HG02571 (cell line): ENCODE data around the gene HOXB2.

Experiments
- ATAC-seq: cut with Tn5 transposase; IDR thresholded peaks from one replicate; pipeline ENCODE4 v1.9.1; 2021; ENCODE audit warnings: mild to moderate bottlenecking, moderate library complexity; ENCODE audit not compliant: unreplicated experiment

Gene HOXB2

DNA sequence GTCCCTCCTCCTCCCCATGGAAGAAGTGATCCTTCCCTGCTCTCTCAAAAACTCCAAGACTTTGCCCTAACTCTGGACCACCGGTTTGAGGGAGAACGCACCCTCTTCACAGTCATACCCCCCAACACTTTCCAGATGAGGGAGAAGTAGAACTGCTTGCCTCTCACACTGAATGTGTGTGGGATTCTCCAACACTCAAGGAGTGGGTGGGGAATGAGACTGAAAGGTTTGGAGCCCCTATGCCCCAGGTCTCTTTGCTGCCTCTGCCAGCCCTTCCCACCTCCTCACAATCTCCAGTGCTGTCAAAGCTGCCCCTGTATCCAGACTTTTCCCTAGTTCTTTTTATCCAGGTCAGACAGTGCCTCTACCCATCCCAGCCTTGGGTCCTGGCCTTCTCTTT lies 21.8 kb upstream of the HOXB2 start:
- ATAC-seq: no peak

DNA sequence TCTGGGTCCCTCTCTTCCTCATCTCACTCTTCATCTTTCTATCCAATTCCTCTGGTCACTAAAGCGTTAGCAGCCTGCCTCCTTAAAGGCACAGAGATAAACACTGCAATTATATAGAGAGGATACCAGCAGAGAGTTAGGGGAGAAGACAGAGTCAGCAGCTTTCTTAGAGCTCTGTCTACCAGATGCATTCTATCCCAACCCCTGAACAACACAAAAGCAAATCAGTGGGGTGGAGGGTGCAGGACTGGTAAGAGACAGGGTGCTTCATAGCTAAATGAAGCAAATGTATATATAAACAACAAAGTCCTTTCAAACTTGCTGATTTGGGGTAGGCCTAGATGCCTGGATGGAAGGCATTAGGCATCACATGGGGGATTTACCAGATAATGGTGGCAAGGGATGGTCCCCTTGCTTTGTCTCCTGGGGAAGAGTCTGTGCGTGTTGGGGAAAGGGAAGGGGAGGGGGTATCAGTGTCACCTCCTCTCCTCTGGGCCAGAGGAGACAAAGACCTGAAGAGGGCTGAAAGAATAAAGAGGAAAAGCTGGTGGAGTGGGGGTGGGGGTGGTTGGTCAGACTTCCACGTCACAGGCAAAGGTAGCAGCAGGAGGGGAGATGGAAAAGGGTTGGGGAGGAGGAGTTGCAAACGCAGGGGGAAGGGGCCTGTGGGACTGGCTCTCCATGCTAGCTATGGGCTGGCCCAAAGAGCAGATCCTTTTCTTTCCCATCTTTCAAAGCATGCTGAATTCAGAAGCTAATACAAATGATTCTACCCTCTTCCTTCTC lies 21.2 kb upstream of the HOXB2 start:
- ATAC-seq: no peak

DNA sequence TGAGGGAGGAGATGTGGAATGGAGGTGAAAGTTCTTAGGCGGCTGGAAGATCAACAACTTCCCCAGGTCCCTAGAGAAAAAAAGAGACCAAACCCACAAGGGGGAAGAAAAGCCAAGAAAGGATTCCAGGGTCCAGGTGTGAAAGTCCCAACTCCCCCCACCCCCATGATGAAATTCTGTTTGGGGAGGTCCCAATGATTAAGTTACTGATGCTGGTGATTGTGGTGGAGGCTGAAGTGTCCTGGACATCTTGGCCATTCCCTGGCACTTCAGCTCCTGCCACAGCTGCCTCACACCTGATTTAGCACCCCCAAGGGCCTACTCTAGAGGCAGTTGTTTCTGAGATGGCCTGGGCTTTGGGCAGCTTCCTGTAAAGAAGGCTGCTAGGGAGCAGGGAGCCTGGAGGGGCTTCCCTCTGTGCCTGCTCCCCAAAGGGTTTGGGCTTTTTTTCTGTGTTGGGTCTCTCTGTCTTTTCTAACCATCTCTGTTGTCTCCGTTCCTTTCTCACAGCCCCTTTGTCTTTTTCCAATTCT lies 20.2 kb upstream of the HOXB2 start:
- no peak for ATAC-seq

DNA sequence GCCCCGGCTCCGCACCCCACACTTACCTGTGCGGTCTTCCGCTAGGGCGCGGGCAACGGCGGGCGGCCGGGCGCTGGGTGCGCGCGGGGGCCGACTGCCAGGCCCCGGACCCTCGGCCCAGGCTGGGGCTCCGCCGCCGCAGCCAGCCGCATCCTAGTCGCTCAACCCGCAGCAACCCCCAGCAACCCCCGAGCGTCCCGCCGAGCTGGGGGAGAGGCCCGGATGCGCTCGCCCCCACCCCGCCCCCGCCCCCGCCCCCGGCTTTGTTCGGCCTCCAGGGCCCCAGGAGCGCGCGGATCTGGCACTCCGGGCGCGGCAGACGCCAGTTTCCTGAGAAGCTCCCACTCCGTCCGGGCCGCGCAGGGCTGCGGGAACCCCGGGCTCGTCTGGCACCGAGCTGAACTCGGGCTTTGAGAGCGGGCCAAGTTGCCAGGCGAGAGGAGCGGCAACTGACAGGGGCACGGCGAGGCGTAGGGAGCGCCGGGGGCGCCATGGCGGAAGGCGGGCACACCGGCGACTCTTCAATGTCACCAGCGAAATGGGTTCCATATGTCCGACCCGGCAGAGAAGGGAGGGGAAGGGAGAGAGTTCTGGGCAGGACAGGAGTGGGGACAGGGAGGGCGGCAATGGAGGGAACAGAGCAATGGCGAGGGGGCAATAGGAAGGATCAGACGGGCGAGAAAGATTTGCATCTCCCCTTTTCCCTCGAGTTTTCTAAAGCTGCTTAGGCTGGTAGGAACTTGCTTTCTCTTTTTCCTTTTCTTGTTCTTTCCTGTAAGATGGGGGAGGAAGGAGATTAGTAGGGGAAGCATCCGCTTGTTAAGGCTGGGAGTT lies 19.5 kb upstream of the HOXB2 start:
- ATAC-seq: no peak

DNA sequence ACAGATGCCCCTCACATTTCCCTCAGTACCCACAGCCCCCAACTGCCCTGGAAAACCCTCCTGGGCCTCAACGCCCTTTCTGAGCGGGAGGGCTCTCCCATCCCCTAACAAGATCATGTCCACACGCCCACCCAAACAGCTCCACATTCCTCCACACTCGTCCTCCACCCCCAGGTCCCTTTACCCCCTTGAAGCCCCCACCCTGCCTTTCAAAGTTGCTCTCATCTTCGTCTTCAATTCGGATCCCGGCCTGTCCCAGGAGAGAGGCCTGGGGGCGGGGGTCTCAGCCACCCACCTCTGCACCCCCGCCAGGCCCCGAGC lies 18.9 kb upstream of the HOXB2 start:
- ATAC-seq: no peak

DNA sequence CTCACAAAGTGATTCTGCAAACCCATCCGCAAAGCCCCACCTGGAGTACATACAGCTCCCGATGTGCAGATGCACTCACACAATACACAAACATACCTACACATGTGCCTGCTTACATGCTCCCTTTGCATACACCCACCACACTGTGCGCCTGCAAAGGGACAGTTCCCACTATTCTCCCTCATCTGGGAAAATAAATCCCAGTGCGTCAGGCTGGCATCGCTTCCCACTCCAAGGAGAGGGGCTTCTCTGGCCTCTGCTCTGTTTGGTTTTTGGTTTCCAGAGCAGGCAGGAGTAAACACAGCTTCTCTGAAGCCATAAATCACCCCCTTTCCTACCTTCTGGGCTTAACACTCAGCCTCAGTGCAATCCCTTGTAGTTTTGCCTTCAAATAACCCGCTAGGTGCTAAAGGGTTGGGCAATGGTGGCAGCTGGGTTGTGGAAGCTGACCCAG lies 18.5 kb upstream of the HOXB2 start:
- no peak for ATAC-seq

DNA sequence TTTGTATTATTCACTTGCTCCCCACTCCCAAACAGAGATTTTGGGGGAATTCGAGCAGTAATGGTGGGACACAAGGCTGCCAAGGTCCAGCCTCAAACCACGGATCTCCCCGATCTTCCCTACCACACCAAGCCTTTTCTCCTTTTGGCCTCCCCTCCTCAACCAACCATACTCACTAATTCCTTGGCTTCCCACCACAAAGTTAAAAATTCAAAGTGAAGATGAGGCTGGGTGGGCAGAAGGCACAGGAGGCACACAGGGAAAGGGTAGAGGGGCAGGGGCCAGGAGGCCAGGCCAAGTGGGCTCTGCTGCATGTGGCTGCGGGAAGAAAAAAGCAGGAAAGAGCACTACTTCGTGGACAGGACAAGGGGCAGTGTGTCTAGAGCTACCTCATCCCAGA lies 18.0 kb upstream of the HOXB2 start:
- ATAC-seq: no peak

DNA sequence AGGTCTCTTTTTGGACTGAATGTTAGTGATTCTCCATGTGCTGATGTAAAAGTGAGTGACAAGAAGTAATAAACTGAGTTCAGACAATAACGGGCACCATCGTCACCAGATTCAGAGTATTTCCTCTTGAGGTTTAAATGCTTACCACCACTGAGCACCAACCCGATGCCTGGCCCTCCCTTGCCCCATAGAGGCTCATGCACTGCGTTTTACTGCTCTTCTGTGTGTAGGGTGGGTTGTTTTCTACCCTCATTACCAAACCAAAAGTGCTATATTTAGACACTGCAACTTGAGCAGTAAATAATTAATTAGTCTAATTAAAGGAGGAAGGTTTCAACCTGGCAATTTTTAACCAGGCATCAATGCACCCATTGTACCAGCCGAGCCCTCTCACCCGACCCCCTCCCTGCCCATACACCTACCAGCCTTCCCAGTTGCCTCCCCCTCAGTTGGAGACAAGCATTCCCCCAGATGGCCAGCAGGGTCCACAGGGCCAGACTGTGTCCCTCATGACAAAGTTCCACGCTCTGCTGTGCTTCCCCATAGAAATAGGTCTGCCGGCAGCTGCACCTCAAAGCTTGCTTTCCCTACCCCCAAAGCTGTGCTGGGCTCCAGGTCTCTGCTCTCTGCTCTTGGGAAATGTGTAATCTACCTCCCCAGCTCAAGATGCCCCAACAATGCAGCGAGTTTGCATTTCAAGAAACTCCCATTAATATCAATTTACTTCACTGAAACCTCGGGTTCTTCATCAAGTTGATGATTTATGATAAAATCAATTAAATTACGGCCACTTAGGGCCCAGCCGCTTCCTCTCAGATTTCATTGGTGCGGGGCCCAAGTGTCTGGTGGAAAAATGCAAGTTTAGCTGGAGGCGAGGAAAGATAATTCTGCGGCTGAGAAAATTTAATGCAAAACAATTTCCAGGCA lies 17.2 kb upstream of the HOXB2 start:
- ATAC-seq: no peak

DNA sequence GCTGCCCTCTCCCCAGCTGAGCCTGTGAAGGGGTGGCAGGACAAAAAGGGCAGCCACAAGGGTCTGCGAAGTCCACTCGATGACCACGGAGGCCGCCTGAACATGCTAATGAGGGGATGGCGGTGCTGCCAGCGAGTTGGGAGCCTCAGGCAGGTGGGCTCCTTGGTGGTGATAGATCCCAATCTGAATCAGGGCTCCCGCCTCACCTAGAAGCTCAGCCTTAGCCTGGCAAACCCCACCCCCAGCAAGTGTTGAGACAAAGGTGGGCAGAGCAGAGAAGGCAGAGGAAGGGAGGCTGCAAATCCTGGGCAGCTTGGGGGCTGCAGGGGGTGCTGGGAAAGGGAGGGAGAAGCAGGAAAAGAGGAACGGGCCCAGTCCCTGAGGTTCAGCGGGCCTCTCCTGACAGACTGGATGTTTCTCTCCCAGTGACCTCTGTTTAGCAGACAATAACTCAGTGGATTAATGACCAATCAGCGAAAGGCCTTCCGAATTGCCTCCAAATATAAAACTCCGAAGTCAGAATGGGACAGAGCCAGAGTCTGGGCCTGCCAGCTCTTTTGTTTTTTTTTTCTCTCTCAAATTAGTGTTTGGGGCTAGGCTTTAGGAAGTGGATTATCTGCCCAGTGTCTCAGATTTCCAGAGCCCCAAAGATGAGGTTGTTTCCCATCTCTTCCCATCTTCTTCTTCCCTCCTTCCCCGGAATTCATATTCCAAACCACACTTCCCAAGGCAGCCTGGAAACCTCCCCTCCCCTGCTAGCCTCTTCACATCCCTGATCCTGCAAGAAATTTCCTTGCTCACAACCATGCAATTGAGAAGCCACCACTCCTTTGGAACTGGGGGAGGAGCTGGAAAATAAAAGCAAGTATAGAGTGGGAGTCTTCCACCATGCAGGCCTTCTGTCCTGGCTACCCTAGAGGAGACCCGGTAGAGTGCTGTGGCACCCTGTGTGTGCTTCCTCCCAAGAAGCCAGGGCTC lies 15.2 kb upstream of the HOXB2 start:
- no peak for ATAC-seq

DNA sequence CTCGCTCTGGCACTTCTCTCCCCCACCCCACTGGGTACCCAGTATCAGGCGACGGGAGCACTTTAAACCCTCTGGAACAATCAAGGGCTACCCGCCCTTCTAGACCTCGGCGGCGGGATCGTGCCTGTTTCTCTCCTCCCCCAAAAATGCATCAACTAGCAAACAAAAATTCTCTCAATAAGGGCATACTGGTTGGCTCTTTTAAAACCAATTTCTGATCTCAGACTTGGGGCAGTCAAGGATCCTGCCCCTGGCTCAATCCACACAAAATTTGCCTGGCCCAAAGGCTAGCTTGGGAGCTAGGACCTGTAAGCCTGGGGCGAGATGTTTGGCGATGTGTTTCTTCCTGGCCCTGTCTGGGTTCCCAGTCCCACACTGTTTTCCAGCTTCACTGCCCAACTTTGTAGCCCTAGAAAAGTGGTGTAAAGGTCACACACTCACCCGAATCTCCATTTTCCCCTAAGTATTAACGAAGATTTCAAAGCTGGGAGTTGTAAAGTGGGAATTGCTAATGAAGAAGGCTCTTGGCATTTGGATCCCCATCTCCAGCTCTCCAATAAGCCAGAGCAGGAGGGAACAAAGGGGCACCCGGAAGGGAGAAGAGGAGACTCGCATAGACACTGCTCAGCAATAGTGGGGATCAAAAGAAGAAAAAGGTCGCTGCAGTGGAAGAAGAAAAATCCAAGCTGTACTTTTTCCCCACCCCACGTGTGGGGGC lies 14.4 kb upstream of the HOXB2 start:
- ATAC-seq: no peak

DNA sequence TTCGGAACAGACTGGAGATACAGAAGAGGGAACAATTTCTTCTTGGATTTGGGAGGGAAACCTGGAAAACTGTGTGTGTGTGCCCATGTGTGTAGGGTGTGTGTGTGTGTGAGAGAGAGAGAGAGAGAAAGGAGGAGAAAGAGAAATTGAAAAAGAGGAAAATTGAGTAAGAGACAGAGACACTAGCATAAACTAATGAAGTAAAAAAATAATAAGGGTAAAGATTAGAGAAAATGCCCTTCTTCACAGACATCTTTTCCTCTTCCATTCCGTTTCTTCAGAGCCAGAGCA lies 13.9 kb upstream of the HOXB2 start:
- no peak for ATAC-seq

DNA sequence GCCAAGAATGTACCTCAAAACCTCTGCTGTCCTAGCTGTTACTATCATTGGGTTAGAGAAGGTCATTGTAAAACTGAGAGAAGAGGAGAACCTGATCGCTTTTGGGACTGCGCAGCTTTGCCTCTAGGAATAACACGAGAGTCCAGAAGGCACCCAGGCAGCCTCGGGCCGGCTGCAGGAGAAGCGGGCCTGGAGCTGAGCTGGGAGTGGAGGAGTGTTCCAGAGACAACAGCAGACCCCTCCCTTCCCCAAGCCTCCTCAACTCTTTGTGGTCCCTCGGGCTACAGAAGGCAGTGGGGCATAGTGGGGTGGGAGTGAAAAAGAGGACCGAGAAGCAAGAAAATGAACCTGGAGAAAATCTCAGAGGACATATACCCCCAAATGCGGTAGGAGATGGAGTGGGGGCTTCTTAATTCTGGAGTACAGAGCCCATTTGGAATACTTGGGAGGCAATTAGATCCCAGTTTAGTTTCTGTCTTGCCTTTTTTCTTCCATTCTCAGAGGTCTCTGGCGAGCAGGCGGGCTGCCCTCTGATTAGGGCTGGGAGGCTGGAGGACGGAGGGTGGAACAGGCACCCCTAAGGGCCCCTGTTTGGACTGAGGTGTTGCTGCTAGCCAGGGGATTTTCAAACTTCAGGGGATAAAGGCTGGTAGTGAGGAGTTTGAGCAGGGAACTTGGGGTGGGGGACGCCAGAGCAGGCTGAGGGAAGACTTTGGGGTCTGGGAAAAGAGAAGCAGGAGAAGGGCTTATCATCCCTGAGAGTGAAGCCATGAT lies 13.3 kb upstream of the HOXB2 start:
- ATAC-seq: no peak

DNA sequence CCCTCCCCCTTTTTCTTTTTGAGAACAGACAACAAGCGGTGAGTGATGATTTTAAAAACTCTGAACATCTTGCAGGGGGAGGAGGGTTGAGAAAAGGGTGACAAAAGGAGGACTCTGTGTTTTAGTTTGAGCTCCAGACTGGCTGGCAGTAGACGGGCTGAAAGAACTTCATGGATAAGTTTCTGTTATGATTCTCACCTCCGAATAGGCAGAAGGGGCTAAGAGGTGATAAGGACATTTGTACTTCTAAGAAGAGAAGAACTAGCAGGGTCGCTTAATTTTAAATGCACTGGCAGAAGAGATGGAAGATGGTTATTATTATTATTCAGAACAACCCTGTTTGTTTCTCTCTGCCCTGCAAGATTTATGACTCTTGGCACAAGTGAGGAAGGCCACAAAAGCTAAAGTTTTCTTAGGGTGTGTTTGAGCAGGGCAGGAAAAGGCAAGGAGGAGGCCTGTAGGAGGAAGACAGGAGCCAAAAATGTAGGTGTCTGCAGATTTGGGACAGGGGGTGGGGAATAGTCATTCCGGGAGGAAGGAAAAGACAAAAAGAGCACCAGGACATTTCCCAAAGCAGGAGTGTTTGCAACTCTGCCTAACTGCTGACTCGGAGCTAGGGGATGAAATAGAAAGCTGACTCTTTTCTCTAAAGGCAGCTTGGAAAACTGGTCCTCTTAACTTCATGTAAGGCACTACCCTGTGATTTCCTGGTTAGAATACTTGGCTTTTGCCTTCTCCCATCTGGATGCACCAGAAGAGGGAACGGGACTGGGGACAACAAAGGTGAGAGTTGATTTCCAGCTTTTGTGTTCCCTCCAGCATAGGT lies 11.9 kb upstream of the HOXB2 start:
- no peak for ATAC-seq

DNA sequence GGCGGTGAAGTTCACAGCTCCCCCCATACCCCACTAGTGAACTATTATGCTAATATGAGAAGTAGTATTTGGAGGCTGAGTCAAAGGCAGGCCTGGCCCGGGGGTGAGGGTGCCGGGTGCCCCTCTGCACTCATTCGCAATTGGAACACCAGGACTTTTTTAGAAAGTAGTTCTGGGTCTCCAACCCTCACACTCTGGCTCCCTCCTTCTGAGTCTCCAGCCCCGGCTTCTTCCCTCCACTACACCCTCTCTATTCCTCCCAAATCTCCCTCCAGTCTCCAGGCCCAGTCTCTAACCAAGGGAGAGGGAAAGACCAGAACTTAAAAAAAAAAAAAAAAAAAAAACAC lies 11.3 kb upstream of the HOXB2 start:
- no peak for ATAC-seq

DNA sequence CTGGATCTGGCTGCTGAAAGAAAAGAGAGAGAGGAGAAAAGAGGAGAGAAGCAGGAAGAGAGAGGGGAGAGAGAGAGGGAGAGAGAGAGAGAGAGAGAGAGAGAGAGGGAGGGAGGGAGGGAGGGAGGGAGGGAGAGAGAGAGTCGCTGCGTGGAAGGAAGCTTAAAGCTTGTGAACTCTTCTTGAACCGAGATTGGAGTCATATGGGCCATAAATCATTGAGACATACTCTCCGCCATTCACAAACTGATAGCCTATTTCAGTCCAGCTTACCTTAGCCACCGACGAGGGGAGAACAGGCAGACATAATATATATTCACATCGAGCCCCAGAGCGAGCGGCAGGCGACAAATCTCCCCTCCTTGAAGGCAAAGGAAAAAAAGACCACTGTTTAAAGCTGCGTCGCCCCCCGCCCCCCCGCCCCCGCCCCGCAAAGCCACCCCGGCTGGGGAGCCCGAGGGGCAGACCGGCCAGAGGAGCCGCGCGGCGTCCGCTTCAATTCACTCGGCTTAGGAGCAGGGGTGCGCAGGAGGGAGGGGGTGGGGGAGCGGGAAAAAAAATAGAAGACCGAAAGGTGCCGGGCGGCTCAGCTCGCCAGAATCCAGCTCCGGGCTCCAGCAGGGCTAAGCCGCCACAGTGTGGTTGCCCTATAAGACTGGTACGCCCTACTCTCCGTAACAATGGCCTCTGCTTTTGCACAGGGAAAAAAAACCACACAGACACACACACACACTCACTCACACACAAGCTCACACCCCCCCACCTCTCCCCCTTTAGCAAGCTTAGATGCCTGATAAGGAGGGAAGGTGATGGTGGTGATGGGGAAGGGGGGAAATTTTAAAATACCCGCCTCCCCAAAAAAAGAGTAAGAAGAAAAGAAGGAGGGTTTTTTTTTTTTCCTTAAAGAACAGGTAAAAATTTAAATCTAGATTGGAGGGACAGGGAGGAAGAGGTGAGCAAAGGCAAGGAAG lies 10.6 kb upstream of the HOXB2 start:
- ATAC-seq: no peak

DNA sequence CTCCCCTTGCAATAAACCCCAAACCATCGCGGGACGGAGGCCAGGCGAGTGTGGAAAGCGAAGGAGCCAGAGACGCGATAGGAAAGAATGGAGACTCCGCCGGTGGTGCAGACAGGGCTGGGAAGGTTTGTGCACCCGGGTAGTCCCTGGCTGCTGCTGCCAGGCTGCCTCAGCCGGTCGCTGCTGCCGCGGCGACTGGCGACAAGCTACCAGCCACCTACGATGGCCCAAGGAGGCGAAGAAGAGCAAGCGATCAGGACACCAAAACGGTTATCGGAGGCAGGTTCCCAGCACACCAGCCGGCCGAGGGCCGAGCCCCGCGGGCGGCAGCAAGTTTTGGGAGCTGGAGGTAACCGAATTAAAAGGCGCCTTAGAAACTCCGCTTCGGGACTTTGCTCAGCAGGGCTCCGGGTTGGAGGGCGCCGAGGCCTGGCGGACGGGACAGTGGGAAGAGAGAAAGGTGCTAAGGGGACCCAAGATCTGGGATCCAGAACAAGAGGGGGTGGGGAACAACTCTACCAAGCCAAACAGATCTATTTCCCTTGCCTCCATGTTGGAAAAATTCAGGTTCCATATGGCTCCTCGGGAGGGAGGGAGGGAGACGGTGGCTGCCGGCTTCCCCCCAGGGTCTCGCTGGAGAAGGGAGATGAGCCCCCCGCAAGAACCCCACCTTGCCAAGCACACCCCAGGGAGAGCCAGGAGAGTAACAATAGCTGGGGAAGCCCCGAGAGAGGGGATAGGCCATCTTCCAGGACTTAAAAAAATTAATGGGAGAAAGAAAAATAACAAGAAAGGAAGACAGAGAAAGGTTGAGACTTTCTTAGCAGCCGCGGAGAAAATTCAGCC lies 9.7 kb upstream of the HOXB2 start:
- ATAC-seq: no peak
